ENCODE data around the gene BCL2.

Gene BCL2

GRCh38 chr18:63263444-63263843 lies 56.1 kb downstream of the BCL2 start:
- no peak for TF ChIP-seq RAD21 (IDR thresholded peaks at IDR 0.05; ENCODE audit: low read depth)
- 0 out of 2 replicates have a peak, but pooled peaks have one; percentile 22 for TF ChIP-seq CEBPB (IDR thresholded peaks at IDR 0.05)

DNA sequence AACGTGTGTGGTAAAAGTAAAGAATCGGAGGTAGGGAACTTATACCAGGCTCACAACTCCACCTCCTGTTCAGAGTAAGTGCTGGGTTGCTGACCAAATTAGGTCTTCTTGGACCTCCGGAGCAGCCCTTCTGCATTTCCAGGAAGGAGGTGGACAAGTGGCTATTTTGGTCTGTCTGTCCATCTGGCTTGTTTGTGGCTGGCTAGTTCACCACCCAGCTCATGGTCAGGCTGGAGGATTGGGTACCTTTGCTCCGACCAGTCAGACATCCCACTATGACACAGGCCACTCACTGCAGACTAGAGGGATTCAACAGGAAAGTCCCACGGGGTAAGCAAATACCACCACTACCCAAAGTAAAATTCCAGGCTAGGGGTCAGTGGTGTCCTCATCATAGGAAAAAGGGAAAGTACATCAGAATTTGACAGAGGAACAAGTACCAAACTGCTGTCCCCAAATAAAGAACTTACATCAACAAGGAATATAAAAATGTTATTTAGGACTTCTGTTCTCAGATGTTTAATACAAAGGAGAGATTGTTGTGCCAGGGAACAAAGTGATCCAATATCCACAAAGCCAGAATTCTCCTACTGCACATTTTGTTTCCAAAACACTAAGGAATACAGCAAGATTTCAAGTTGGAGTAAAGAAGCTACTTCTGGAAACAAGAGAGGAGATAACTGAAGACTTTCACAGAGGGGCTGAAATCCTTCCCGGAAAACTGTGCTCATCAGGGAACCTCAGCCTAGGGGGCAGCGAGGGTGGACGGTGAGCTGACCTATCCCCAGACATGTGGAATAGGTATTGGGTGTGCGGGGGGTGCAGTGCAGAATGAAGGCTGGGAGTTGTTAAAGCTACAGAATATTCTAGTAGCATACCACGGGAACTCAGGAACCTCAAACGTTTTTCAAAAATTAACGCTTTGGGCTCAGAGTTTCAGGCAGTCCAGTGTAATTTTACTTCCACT lies 56.9 kb downstream of the BCL2 start:
- TF ChIP-seq EP300 (IDR thresholded peaks at IDR 0.05; ENCODE audit: borderline replicate concordance) (no peak), CREB1 (IDR thresholded peaks at IDR 0.05; ENCODE audit: low read depth) (no peak), TEAD4 (IDR thresholded peaks at IDR 0.05) (no peak), EGR1 (IDR thresholded peaks at IDR 0.05) (no peak), ZBTB7A (IDR thresholded peaks at IDR 0.05; ENCODE audit: low read depth) (no peak), RAD21 (IDR thresholded peaks at IDR 0.05; ENCODE audit: low read depth) (no peak), USF1 (IDR thresholded peaks at IDR 0.05) (no peak), TAF1 (IDR thresholded peaks at IDR 0.05; ENCODE audit: low read depth) (no peak), FOXM1 (IDR thresholded peaks at IDR 0.05; ENCODE audit: borderline replicate concordance, low read depth) (no peak), CEBPB (IDR thresholded peaks at IDR 0.05) (no peak), MAX (IDR thresholded peaks at IDR 0.05) (no peak), YY1 (IDR thresholded peaks at IDR 0.05; ENCODE audit: low read depth) (no peak), NFIC (IDR thresholded peaks at IDR 0.05) (no peak), TCF12 (IDR thresholded peaks at IDR 0.05; ENCODE audit: low read depth) (no peak), REST (IDR thresholded peaks at IDR 0.05; ENCODE audit: low read depth) (no peak)

DNA sequence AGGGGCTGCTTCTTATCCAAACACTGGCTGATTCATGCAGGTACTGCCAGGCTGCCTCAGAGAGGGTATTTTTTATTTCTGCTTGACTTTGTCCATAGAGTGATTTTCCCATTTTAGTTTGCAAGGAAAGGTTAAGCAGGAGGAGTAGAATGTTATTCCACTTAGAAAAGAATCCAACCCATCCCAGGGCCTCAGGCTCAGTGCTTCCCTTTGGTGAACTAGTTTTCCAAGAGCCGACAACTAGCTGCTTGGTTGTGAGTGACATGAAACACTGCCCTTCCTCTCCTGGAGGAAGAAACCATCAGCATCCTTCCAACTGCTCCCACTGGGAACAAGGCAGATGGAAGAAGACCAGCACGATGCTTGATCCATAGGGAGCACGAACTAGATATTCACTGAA lies 58.5 kb downstream of the BCL2 start:
- TF ChIP-seq REST (IDR thresholded peaks at IDR 0.05; ENCODE audit: low read depth) = no peak
- TF ChIP-seq TEAD4 (IDR thresholded peaks at IDR 0.05) = no peak
- TF ChIP-seq RAD21 (IDR thresholded peaks at IDR 0.05; ENCODE audit: low read depth) = no peak
- TF ChIP-seq EP300 (IDR thresholded peaks at IDR 0.05; ENCODE audit: borderline replicate concordance) = no peak

DNA sequence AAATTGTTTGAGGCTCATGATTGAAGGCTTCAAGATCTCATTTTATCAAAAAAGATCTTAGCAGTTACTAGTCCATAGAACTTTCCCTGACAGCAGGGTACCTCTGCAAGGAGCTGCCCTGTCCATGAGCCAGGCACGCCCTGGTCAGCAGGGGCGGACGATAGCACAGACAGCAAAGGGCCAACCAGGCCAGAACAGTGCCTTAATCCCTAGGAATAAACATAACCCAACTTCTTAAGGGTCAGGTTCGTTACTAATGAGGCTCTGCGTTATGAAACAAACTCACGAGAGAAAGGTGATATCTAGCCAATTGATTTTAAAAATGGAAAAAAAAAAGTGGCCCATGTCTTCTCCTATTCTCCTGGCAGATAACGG lies 59.2 kb downstream of the BCL2 start:
- no peak for TF ChIP-seq REST (IDR thresholded peaks at IDR 0.05; ENCODE audit: low read depth)

GRCh38 chr18:63259567-63260379 lies 59.8 kb downstream of the BCL2 start:
- TF ChIP-seq RAD21 (IDR thresholded peaks at IDR 0.05; ENCODE audit: low read depth) (no peak), YY1 (IDR thresholded peaks at IDR 0.05; ENCODE audit: low read depth) (no peak), TCF12 (IDR thresholded peaks at IDR 0.05; ENCODE audit: low read depth) (no peak), ZBTB7A (IDR thresholded peaks at IDR 0.05; ENCODE audit: low read depth) (no peak), MAX (IDR thresholded peaks at IDR 0.05) (no peak)

All from Ishikawa (cell line).